MM.1S (cell line): ENCODE results near the gene GAB2.

ENCODE experiments used
- DNase-seq: peaks from one replicate; pipeline ENCODE4 v3.0.0-alpha.2; 2015
- H2AFZ ChIP-seq: fragments of 300-600 bp; sonication (generic); 2 replicates; pipeline ENCODE4 v1.6.0; 2016; ENCODE audit warnings: antibody characterized with exemption, low read length
- H3F3A ChIP-seq: fragments of 300-600 bp; sonication (generic); 2 replicates; pipeline ENCODE4 v1.6.1; 2016; ENCODE audit warnings: mild to moderate bottlenecking, antibody characterized with exemption, low read length, moderate library complexity, mixed read lengths; ENCODE audit not compliant: insufficient read depth
- H3K27ac ChIP-seq: fragments of 300-600 bp; sonication (generic); 2 replicates; pipeline ENCODE4 v1.5.1; 2016; ENCODE audit warnings: mild to moderate bottlenecking, low read length
- H3K27me3 ChIP-seq: fragments of 300-600 bp; sonication (generic); replicated peaks from 2 replicates; pipeline ENCODE4 v1.6.0; 2016; ENCODE audit warnings: low read length; ENCODE audit not compliant: insufficient read depth
- H3K36me3 ChIP-seq: fragments of 300-600 bp; sonication (generic); replicated peaks from 2 replicates; pipeline ENCODE4 v1.6.1; 2016; ENCODE audit warnings: mild to moderate bottlenecking, low read length, mixed read lengths; ENCODE audit not compliant: insufficient read depth
- H3K4me1 ChIP-seq: fragments of 300-600 bp; sonication (generic); 2 replicates; pipeline ENCODE4 v1.6.1; 2016; ENCODE audit warnings: low read length, mixed read lengths
- H3K4me2 ChIP-seq: fragments of 300-600 bp; sonication (generic); 2 replicates; pipeline ENCODE4 v1.6.0; 2016; ENCODE audit warnings: low read depth, low read length
- H3K4me3 ChIP-seq: fragments of 300-600 bp; sonication (generic); 2 replicates; pipeline ENCODE4 v1.5.1; 2016; ENCODE audit warnings: low read length, mixed read lengths
- H3K79me2 ChIP-seq: fragments of 300-600 bp; sonication (generic); 2 replicates; pipeline ENCODE4 v1.6.1; 2016; ENCODE audit warnings: mixed run types, low read length, mixed read lengths
- H3K9ac ChIP-seq: fragments of 300-600 bp; sonication (generic); 2 replicates; pipeline ENCODE4 v1.6.1; 2016; ENCODE audit warnings: low read length, mixed read lengths
- H3K9me2 ChIP-seq: fragments of 300-600 bp; sonication (generic); replicated peaks from 2 replicates; pipeline ENCODE4 v1.6.1; 2016; ENCODE audit warnings: mild to moderate bottlenecking, low read length, mixed read lengths; ENCODE audit not compliant: insufficient read depth
- H3K9me3 ChIP-seq: fragments of 300-600 bp; sonication (generic); replicated peaks from 2 replicates; pipeline ENCODE4 v1.6.1; 2016; ENCODE audit warnings: mild to moderate bottlenecking, low read length, mixed read lengths; ENCODE audit not compliant: insufficient read depth
- H4K20me1 ChIP-seq: fragments of 300-600 bp; sonication (generic); 2 replicates; pipeline ENCODE4 v1.6.1; 2016; ENCODE audit warnings: mild to moderate bottlenecking, low read length, moderate library complexity, mixed read lengths; ENCODE audit not compliant: insufficient read depth
- EZH2 ChIP-seq: fragments of 300-600 bp; sonication (generic); optimal IDR thresholded peaks from 2 replicates; pipeline ENCODE3; 2017; ENCODE audit warnings: low read depth, mild to moderate bottlenecking, antibody characterized with exemption, low read length, mixed read lengths
- EZH2phosphoT487 ChIP-seq: fragments of 300-600 bp; sonication (generic); IDR thresholded peaks from 2 replicates; pipeline ENCODE4 v1.6.1; 2018; ENCODE audit warnings: antibody characterized with exemption, low read length
- TF ChIP-seq, protein P1 (sequence below): fragments of 300-600 bp; sonication (generic); IDR thresholded peaks from 2 replicates; pipeline ENCODE4 v1.5.1; 2016; ENCODE audit warnings: antibody characterized with exemption, low read length, mixed read lengths

Gene GAB2

DNA sequence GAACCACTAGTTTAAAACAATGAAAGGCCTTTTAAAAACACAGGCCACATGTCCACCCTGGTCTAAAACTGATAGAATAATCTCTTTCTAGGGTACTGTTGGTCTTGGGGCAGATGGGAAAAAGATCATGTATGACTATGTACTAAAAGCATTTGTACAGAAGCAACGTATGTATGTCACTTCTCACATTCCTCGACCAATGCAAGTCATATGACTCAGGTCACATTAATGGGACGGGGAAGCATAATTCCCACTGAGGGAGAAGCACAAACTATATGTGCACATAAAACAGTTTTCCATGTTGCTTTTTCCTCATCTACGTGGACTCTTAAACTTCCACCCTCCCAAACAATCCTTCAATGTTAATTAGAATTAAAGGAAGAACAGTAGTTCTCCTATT, 32.2 kb upstream of the GAB2 start:
- peaks cover 23% of the 10 kb centered on the region for H3K4me1 ChIP-seq
- no peak for DNase-seq
- H3K36me3 ChIP-seq: no peaks in the 10 kb centered on the region
- no peaks in the 10 kb centered on the region for H3K9me2 ChIP-seq
- H3K27ac ChIP-seq: no peak overlapping the region
- H3K9me3 ChIP-seq: no peaks in the 10 kb centered on the region
- H2AFZ ChIP-seq: no peak overlapping the region
- no peak for TF ChIP-seq EZH2phosphoT487
- TF ChIP-seq, protein P1, sequence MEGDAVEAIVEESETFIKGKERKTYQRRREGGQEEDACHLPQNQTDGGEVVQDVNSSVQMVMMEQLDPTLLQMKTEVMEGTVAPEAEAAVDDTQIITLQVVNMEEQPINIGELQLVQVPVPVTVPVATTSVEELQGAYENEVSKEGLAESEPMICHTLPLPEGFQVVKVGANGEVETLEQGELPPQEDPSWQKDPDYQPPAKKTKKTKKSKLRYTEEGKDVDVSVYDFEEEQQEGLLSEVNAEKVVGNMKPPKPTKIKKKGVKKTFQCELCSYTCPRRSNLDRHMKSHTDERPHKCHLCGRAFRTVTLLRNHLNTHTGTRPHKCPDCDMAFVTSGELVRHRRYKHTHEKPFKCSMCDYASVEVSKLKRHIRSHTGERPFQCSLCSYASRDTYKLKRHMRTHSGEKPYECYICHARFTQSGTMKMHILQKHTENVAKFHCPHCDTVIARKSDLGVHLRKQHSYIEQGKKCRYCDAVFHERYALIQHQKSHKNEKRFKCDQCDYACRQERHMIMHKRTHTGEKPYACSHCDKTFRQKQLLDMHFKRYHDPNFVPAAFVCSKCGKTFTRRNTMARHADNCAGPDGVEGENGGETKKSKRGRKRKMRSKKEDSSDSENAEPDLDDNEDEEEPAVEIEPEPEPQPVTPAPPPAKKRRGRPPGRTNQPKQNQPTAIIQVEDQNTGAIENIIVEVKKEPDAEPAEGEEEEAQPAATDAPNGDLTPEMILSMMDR: no peak
- no peak overlapping the region for H3K4me3 ChIP-seq
- H3K4me2 ChIP-seq: no peak overlapping the region
- H3F3A ChIP-seq: peaks cover 23% of the 10 kb centered on the region
- H4K20me1 ChIP-seq: no peaks in the 10 kb centered on the region
- H3K27me3 ChIP-seq: no peaks in the 10 kb centered on the region
- H3K79me2 ChIP-seq: no peaks in the 10 kb centered on the region
- no peak overlapping the region for H3K9ac ChIP-seq

- Histone ChIP-seq H4K20me1 (no peaks in the 10 kb centered on the region), H3K4me1 (no peaks in the 10 kb centered on the region), H3F3A (no peaks in the 10 kb centered on the region), H3K9me3 (no peaks in the 10 kb centered on the region), H3K4me2 (no peak overlapping the region), H3K9me2 (no peaks in the 10 kb centered on the region), H3K36me3 (no peaks in the 10 kb centered on the region), H3K27me3 (no peaks in the 10 kb centered on the region), H2AFZ (no peak overlapping the region), H3K79me2 (no peaks in the 10 kb centered on the region), H3K9ac (no peak overlapping the region), H3K27ac (no peak overlapping the region), H3K4me3 (no peak overlapping the region)
- TF ChIP-seq EZH2phosphoT487: no peak
- TF ChIP-seq, protein P1: no peak
- no peak for TF ChIP-seq EZH2
- DNase-seq: no peak
Measured at GRCh38 chr11:78446210-78446609, 28.6 kb upstream of the GAB2 start.

- Histone ChIP-seq H4K20me1 (no peaks in the 10 kb centered on the region), H3F3A (no peaks in the 10 kb centered on the region), H3K4me1 (no peaks in the 10 kb centered on the region), H3K79me2 (no peaks in the 10 kb centered on the region), H3K27ac (no peak overlapping the region), H3K9me3 (no peaks in the 10 kb centered on the region), H3K9me2 (no peaks in the 10 kb centered on the region), H3K36me3 (no peaks in the 10 kb centered on the region), H3K4me3 (no peak overlapping the region), H3K9ac (no peak overlapping the region), H2AFZ (no peak overlapping the region), H3K27me3 (no peaks in the 10 kb centered on the region), H3K4me2 (no peak overlapping the region)
- TF ChIP-seq, protein P1: no peak
- TF ChIP-seq EZH2phosphoT487 (no peak), EZH2 (no peak)
- no peak for DNase-seq
Measured at GRCh38 chr11:78444726-78445125, 27.1 kb upstream of the GAB2 start.
